ENCODE results near the gene SNX1.
A peak's percentile ranks its signal among the peaks of the same experiment; 100 is the strongest.
"Not testable (repeated sequence)": the region's sequence is repeated elsewhere in the genome, so short reads cannot be mapped to it uniquely, and the experiment has no call there.

The SNX1 gene

DNA sequence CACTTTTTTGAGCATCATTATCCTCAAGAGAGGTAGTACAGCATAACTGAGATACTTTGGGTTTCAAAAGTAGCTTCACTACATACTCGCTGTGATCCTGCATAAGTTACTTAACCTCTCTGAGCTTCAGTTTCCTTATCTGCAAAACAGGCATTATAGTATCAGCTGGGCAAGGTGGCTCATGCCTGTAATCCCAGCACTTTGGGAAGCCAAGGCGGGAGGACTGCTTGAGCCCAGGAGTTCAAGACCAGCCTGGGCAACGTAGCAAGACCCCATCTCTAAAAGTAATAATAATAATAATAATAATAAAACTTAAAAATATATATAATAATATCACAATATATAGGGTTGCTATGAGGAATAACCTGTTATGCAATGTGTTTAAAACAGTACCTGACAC, 13.0 kb upstream of the SNX1 start:
- DNase-seq: no peak

DNA sequence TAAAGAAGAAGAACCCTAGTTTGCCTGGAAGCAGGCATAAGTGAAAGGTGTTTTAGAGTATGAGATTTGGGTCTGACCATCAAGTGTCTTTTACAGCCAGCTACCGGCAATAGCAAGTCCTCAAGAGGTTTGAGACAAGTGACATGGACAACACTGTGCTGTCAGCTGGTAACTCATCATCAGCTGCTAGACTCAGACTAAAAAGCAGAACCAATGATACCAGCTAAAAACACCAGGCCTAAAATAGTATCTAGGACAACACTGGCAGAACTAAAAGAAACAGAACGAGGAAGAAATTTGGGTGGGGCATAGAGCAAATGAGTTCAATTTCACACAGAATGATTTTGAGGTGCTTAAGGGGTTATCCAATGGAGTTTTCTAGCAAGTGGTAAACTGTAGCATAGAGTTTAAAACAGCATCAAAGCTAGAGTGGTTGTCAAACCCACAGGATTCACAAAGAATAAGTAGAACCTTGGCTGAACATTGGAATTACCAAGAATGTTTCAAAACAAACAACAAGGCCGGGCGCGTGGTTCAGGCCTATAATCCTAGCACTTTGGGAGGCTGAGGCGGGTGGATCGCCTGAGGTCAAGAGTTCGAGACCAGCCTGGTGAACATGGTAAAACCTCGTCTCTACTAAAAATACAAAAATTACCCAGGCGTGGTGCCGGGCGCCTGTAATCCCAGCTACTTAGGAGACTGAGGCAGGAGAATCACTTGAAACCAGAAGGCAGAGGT, 6.1 kb upstream of the SNX1 start:
- DNase-seq: peak in 1 of 2 donors; percentile 51

DNA sequence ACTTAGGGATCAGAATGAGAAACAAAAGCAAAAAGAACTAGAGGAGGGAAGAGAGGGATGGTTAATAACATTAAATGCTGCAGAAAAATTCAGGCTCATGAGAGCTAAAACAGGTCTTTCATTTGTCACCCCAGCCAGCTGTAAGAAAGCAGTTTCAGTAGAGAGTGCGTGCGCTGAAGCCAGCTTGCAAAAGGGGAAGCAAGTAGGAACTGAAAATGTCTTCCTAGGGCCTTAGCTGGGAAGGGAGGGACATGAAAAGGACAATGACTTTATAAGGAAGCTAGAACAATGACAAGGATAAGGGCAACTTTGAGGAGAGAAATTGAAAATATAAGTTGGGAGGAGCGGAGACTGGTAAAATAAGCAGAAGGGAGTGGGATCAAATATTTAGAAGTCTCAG, 5.3 kb upstream of the SNX1 start:
- DNase-seq: peak in 1 of 2 donors; percentile 41

DNA sequence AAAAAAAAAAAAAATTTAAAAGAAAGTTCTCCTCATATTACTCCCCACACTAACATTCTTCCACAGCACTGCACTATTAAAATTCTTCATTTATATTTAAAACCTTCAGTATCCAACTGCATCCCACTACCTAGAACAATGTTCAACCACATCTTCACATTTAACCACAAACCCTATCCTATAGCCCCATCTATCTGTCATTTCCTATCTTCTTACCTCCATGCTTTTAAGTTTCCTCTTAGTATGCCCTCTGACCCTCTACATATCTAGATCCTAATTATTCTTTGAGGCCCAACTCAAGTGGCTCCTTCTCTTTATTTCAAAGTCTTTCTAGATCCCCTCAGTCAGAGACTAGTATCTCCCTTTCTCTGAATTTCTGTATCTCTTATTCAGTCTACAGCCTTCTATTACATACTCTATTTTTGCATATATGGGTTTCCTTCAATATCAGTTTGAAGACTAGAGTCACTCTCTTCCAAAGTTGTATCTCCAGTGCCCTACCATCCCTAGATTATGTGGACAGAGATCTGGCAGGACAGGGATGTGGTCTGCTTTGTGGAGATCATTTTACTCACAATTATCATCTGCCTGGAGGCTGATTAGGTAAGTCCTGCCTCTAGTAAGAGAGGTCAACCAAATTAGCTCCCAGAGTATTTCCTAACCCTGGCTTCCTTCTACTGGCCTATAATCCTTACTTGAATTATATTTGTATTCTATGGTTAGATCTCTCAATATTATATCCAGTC, 3.5 kb upstream of the SNX1 start:
- peak in 1 of 2 donors; percentile 46 for DNase-seq

DNA sequence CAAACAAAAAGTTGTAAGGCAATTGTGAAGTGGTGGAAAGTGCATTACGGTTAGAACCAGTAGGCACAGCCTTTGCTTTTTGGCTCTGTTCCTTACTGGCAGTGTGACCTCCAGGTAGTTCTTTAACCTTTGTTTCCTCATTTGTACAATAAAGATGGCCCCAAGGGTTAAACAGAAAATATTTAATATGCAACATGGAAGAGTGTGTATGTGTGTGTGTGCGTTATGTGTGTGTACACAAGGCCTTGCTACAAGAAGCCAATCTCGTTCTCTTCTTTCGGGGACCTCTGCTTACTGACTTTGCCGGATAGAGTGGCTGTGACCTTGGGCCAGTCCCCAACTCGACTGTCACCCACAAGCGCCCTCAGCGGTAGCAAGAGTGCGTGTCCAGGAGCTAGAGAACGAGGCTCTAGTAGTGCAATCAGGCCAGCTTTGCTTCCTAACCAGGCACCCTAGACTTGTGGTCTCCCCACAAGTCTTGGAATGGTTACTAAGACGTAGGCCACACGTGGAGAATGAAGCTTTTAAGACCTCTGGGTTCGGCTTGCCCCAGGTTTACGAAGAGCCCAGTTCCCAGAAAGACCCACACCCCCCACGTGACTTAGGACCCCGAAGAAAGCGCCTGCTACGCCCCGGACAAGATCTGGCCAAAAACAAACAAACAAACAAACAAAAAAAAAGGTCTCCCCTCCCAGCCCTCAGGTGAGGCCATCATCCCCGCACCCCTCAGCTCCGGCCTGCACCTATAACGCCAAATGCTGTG, 2.7 kb upstream of the SNX1 start:
- peak; percentile 39 for DNase-seq

DNA sequence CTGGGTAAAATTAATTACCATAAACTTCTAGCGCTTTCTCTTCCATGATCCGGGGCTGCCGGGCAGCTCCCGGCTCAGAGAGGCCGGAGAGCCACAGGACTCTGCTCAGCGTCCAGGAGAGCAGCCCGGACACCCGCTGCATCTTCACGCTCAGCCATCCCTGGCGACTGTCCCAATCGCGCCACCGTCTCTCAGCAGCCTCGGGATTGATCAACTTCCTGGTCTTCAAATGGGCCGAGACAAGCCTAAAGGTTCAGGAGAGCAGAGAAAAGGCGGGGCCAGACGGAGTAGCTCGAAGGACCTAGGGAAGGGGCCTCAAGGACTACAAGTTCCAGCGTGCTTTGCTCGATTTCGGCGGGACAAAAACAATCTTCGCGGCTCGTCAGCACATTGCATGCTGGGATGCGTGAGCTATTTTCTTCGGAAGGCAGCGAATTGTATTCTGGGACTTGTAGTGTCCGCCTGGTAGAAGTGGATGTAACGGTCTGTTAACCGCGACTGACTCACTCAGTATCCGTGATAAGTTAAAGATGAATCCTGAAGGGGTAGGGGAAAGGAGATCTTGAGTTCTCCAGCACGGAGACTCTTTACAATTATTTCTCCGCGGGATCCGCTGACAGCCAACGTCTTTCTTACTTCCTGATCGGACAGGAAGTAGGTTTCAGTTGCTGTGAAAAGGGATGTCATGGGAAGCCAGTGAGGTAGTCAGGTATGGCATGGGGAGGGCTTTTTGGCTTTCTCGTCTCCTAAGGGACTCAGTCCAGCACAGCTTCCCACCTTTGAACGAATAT, 2.0 kb upstream of the SNX1 start, which contains the start of gene CIAO2A:
Gene CIAO2A (minus strand): TSS at position 212 of the 791 bp plus-strand sequence. CDS start 70 bp downstream, at position 142.
- DNase-seq: peak; percentile 95

DNA sequence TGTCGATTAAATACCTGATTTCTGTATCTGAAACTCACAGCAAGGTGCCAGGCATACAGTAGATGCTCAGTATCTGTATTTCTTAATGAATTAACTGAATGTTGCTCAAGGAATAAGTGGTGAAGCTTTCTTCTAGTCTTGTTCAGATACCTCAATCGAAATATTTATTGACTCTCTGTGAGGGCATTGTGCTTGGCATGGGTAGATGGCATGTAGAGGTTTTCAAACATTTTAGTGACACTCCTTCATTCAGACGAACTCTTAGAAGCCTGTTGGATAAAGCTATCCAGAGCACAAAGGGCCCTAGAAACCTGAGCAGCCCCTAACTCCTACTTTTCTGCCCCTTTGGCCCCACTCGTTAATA, 369 bp upstream of the SNX1 start:
- DNase-seq: no peak

DNA sequence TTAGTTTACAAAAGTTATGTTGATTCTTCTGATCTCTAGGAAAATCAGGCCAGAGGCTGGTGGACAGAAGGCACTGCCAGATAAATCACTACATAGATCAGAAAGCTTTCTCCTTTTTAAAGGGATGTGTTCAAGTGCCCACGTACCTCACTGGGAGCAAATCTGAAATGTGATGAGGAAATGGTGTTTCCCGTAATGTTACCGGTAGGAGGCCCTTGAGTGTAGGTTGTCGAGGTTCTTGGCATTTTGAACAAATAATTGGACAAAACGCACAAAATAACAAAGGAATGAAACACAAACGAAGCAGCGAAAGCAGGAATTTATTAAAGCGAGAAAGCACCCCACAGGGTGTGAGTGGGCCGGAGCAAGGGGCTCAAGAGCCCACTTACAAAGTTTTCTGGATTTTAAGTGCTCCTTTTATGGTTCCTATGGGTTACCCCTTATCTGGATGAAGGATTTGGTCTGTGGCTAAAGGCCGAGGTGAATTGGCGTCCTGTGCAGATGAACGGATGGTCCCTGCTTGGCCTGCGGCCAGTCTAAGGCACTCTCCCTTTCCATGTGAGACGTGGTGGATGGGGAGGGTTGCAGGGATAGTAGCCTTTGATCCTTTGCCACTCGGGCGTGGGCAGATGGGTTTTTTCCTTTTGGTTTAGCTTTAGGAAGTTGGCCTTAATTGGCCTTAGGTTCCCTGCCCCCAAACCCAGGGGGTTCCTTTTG, 1.0 kb downstream of the SNX1 start:
- DNase-seq: peak in 1 of 2 donors; percentile 11

DNA sequence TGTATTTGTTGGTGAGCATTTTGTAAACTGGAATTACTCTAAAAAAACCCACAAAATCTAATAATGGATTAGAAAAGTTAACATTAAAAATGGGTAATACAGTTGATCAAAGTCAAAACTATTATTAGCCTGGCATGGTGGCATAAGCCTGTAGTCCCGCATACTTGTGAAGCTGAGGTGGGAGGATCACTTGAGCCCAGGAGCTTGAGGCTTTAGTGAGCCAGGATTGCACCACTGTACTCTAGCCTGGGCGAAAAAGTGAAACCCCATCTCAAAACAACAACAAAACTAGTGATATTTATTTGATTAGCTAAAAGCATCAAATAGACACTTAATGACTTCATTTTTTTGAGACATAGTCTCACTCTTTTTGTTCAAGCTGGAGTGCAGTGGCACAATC, 3.6 kb downstream of the SNX1 start:
- DNase-seq: no peak

DNA sequence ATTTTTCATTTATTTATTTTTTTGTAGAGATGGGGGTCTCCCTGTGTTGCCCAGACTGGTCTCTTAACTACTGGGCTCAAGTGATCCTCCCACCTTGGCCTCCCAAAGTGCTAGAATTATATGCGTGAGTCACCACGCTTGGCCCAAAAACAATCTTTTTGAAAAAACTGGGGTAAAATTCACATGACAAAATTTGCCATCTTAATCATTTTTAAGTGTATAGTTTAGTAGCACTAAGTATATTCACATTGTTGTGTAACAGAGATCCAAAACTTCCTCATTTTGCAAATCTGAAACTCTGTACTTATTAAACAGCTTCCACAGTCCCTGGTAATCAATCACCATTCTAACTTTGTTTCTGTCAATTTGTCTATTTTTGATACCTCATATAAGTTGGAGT, 5.2 kb downstream of the SNX1 start:
- DNase-seq: no peak

DNA sequence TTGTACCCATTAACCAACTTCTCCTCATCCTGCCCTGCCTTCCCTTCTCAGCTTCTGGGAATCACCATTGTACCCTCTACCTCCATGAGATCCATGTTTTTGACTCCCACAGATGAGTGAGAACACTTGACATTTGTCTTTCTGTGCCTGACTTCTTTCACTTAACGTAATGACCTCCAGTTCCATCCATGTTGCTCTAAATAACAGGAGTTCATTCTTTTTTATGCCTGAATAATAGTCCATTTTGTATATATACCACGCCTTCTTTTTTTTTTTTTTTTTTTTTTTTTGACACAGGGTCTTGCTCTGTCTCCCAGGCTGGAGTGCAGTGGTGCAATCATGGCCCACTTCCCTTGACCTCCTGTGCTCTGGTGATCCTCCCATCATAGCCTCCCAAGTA, 6.7 kb downstream of the SNX1 start:
- no peak for DNase-seq

DNA sequence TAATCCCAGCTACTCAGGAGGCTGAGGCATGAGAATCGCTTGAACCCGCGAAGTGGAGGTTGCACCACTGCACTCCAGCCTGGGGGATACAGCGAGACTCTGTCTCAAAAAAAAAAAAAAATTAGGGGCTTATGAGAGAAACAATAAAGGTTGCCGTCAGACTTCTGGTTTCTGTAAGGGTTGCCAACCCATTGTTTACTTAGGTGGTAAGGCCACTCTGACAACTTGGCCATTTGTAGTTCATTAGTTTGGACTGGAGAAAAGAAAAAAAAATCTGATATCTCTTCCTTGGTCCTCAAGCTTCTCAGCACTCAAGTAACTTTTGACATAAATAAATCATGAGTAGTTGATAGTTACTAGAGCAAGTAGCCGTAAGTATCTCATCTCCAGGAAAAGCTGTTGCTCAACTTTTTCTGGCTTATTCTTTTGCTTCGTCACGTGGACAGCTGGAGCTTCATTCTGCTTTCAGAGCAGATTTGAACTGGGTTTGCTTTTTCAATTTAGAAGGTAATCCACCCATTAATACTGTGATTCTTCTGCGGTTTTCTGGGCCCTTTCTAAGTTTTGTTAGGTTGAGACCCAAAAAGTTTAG, 9.4 kb downstream of the SNX1 start:
- no peak for DNase-seq

DNA sequence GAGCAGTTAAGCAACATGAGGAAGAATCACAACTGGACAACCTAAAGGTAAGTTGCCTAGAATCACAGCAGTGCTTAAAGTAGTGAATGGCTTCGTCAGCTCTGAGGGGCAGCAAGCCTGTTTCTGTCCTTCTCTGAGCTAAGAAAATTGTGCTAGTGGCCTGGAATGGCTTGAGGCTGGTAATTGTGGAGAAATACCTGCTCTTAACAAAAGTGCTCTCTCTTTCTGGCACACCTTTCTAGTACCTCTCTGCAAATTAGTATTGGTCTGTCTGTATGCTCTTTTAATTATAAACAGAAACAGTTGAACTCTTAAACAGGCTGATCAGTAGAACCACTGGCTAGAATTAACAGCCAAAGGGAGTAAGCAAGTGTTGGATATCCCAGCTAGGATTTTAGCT, 11.6 kb downstream of the SNX1 start:
- no peak for DNase-seq

DNA sequence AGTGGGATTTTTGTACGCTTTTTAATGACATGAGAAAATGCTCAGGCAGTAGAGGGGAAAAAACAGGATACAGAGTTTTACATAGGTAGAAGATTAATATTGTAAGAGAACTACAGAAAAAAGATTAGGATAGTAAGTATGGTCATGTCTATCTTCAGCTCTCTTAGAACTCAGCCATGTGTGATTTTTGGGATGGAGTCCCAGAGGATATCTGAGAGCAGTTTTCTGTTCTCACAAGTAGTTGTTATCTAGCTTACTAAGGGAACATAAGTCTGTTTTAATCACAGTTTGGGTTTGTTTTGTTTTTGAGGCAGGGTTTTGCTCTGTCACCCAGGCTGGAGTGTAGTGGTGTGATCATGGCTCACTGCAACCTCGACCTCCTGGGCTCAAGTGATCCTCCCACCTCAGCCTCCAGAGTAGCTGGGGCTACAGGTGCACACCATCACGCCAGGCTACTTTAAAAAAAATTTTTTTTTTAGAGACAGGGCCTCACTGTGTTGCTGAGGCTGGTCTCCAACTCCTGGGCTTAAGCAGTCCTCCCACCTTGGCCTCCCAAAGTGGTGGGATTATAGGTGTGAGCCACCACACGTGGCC, 14.4 kb downstream of the SNX1 start:
- DNase-seq: not testable (repeated sequence)

DNA sequence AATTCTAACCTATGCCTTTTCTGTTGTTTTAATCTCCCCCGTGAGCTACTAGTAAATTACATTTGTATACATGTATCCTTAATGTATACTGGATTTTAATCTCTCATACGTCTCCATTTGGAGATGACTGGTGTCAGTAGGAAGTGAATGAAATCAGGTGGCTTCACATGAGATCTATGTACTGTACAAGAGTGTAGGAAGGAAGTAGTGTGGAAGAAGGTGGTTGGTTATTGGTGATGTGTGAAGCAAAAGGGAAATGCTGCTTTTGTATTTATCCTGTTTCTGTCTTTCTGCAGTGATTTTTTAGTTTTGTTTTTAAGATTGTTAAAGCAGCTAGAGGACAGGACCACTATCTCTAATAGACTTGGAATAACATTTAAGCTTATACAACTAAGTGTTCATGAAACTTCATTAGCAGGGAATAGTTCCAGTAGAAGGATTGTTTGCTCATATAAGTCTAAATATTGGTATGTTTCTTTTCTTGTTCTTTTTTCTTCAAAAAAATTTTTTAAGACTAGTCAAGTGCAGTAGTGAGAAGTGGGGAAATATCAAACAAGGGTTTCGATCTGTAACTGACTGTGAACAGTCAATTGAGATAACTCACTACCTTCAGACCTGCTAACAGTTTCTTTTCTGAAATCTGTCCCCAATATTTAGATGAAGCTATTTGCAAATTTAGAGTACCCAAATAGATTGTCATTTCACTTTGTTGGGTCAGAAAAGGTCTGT, 15.3 kb downstream of the SNX1 start:
- DNase-seq: peak in 1 of 2 donors; percentile 6

DNA sequence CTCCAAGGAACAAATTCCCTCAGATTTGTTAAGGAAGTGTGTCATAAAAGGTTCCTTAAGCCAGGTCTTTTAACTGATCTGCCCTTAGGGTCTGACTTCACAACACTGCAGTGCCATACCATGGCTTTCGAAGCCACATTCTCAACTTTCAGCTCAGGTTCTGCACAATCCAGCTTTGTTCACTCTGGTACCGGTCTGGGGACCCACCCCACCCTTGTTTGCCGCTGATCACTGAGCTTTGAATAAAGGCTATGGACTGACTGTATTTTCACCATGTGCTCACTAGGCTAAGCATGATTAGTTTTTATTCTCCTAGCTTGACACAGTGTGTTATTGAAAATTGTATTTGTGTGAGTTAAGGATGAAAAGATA, 15.9 kb downstream of the SNX1 start:
- DNase-seq: no peak

DNA sequence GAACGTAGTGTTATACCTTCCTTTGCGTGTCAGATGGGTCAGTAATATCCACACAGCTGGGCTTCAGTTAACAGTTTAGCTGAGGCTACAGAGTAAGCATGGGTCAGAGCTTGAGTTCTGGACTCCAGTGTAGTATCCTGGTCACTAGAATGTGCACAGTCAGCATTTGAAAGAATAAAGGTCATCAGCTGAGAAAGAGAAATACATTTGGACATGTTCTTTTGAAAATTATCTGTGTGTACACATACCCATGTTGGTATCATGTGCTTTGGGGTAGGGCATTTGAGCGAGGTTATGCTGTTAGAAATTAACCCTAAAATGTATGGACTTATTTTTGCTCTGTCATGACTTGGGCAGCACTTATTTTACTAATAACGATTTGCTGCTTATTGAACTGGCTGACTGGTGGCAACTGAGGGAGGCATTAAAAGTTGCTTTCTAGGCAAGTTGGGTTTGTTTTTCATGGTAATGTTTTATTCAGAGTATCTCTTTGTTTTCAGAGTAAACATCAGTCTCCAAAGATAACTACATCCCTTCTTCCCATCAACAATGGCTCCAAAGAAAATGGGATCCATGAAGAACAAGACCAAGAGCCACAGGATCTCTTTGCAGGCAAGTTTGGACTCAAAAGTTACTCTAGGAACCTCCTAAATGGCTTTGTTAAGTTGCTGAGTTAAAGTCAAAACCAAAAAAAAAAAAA, 16.4 kb downstream of the SNX1 start:
- no peak for DNase-seq

DNA sequence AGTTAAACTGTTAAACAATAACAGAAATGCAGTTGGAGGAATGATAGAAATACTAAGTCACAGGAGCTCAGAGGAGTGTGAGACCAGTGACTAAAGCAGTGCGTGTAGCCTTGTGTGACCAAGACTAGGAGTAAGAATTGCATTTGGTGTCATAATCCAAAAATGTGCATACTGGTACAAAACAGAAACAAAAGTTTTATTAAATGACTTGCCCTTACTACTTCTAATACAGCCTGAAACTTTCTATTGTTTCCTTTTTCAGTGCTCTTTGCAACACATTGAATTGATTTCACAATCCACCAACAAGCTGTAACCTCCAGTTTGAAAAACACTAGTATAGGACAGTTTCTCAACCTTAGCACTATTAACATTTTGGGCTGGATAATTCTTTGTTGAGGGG, 17.1 kb downstream of the SNX1 start:
- no peak for DNase-seq

DNA sequence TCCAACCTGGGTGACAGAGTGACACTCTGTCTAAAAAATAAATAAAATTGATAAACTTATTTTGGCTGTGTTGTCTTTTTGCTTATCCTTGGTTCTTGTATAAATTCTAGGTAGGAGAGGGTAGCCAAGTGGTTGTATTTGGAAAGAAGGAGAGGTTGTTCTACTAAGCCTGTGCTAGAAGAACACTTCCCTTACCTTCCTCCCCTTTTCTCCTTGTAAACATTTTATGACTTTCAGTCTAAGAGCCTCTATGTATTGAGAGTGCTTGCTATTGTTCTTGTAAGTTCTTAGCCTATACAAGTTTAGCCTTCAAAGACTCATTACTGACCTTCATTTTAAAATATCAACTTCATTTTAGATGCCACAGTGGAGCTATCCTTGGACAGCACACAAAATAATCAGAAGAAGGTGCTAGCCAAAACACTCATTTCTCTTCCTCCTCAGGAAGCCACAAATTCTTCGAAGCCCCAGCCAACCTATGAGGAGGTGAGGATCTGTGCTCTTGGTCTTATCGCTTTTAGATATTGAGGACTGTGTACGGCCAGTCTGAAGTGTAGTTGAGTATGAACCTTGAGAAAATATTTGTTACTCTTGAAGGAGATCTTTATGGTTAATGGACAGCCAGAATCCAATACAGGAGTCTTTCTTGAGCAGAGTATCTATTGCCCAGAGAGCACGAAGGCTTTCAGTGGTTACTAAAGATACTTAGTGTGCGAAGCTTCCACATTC, 22.1 kb downstream of the SNX1 start:
- DNase-seq: no peak

Data from CD4-positive, alpha-beta T cell treated with Interleukin-1 beta for 1 hour (primary cell).